WTC11 (cell line): ENCODE measurements around the gene ITPRID2. TPM values are rescaled to one million over a fixed set of nuclear protein-coding genes. Genes with fewer than 3 reads are reported as not detected.

Source experiments
- ATAC-seq: fragments of 200-7000 bp; cut with Tn5 transposase; 2 replicates; pipeline ENCODE4 v1.10.0; 2021; ENCODE audit warnings: mild to moderate bottlenecking, moderate library complexity
- CTCF ChIA-PET: fragments of 300-600 bp; sonication (Branson Sonifier 250); formaldehyde crosslinking; loops from one replicate; lab custom pipeline; 2021; ENCODE audit warnings: antibody characterized with exemption; lab: Charles Lee
- POLR2A ChIA-PET: fragments of 350-600 bp; sonication (Branson Sonifier 250); formaldehyde crosslinking; loops from one replicate; lab custom pipeline; 2021; ENCODE audit warnings: antibody characterized with exemption; lab: Charles Lee
- DNase-seq: peaks from one replicate; pipeline ENCODE4 v3.0.0; 2021; ENCODE audit warnings: low spot score
- H3K27ac Mint-ChIP-seq: 2 replicates; pipeline ENCODE4 v1.8.0; 2021; ENCODE audit warnings: mixed read lengths
- H3K27me3 Mint-ChIP-seq: 2 replicates; pipeline ENCODE4 v1.8.0; 2021; ENCODE audit warnings: low read depth, mild to moderate bottlenecking, moderate library complexity, mixed read lengths
- H3K36me3 Mint-ChIP-seq: 2 replicates; pipeline ENCODE4 v1.8.0; 2021; ENCODE audit warnings: mixed read lengths
- H3K4me1 Mint-ChIP-seq: 2 replicates; pipeline ENCODE4 v1.8.0; 2022; ENCODE audit warnings: mixed read lengths
- H3K4me3 Mint-ChIP-seq: 2 replicates; pipeline ENCODE4 v1.8.0; 2021; ENCODE audit warnings: mild to moderate bottlenecking, moderate library complexity, mixed read lengths
- H3K9me3 Mint-ChIP-seq: 2 replicates; pipeline ENCODE4 v1.8.0; 2021; ENCODE audit warnings: mixed read lengths
- ATF1 ChIP-seq: sonication (generic); formaldehyde crosslinking; IDR thresholded peaks from 2 replicates; pipeline ENCODE4 v1.8.1; 2023; ENCODE audit warnings: mild to moderate bottlenecking, moderate library complexity, missing genetic modification reagents
- CREM ChIP-seq: sonication (generic); formaldehyde crosslinking; IDR thresholded peaks from 2 replicates; pipeline ENCODE4 v1.8.1; 2022; ENCODE audit warnings: mild to moderate bottlenecking, missing genetic modification reagents, moderate library complexity
- EMX1 ChIP-seq: fragments of 250-450 bp; sonication (Bioruptor Pico); IDR thresholded peaks from 2 replicates; pipeline ENCODE4 v1.8.0; 2021; ENCODE audit warnings: mild to moderate bottlenecking
- ESRRA ChIP-seq: sonication (generic); formaldehyde crosslinking; IDR thresholded peaks from 2 replicates; pipeline ENCODE4 v1.8.1; 2022; ENCODE audit warnings: mild to moderate bottlenecking, missing genetic modification reagents, borderline replicate concordance
- FOXJ3 ChIP-seq: sonication (generic); formaldehyde crosslinking; IDR thresholded peaks from 2 replicates; pipeline ENCODE4 v1.9.0; 2021; ENCODE audit warnings: missing genetic modification reagents, mild to moderate bottlenecking, borderline replicate concordance
- GRHL2 ChIP-seq: fragments of 250-450 bp; sonication (Bioruptor Pico); IDR thresholded peaks from 2 replicates; pipeline ENCODE4 v1.8.0; 2022; ENCODE audit warnings: mild to moderate bottlenecking, moderate library complexity; ENCODE audit not compliant: insufficient replicate concordance, severe bottlenecking
- MLX ChIP-seq: sonication (generic); formaldehyde crosslinking; IDR thresholded peaks from 2 replicates; pipeline ENCODE4 v1.8.1; 2023; ENCODE audit warnings: mild to moderate bottlenecking, missing genetic modification reagents, moderate library complexity
- NR1H2 ChIP-seq: sonication (generic); formaldehyde crosslinking; IDR thresholded peaks from 2 replicates; pipeline ENCODE4 v1.9.0; 2021; ENCODE audit warnings: mild to moderate bottlenecking, moderate library complexity, missing genetic modification reagents
- OVOL2 ChIP-seq: fragments of 250-450 bp; sonication (Bioruptor Pico); IDR thresholded peaks from 2 replicates; pipeline ENCODE4 v1.9.0; 2021; ENCODE audit warnings: mild to moderate bottlenecking, borderline replicate concordance
- TEAD4 ChIP-seq: sonication (generic); formaldehyde crosslinking; IDR thresholded peaks from 2 replicates; pipeline ENCODE4 v1.8.0; 2022; ENCODE audit warnings: mild to moderate bottlenecking, missing genetic modification reagents
- TP53 ChIP-seq: sonication (generic); formaldehyde crosslinking; IDR thresholded peaks from 2 replicates; pipeline ENCODE4 v1.8.1; 2023; ENCODE audit warnings: mild to moderate bottlenecking, missing genetic modification reagents
- ZNF121 ChIP-seq: sonication (generic); formaldehyde crosslinking; IDR thresholded peaks from 2 replicates; pipeline ENCODE4 v1.8.0; 2023; ENCODE audit warnings: missing genetic modification reagents
- ZNF263 ChIP-seq: sonication (generic); formaldehyde crosslinking; IDR thresholded peaks from 2 replicates; pipeline ENCODE4 v1.8.1; 2022; ENCODE audit warnings: low read depth, mild to moderate bottlenecking, moderate library complexity, missing genetic modification reagents
- ZNF281 ChIP-seq: sonication (generic); formaldehyde crosslinking; IDR thresholded peaks from 2 replicates; pipeline ENCODE4 v1.8.0; 2023; ENCODE audit warnings: mild to moderate bottlenecking, missing genetic modification reagents
- ZNF416 ChIP-seq: fragments of 250-450 bp; sonication (Bioruptor Pico); IDR thresholded peaks from 2 replicates; pipeline ENCODE4 v1.9.0; 2021; ENCODE audit warnings: mild to moderate bottlenecking, inconsistent platforms
- ZNF425 ChIP-seq: fragments of 250-450 bp; sonication (Bioruptor Pico); conservative IDR thresholded peaks from 2 replicates; pipeline ENCODE4 v1.9.0; 2021; ENCODE audit warnings: mild to moderate bottlenecking
- total RNA-seq: library from RNA; stranded (reverse); gene quantifications from 3 replicates; pipeline ENCODE4 v1.2.3, GENCODE V29; 2021
- TF ChIP-seq, protein P1 (sequence below): sonication (generic); formaldehyde crosslinking; IDR thresholded peaks from 2 replicates; pipeline ENCODE4 v1.8.1; 2023; ENCODE audit warnings: mild to moderate bottlenecking, missing genetic modification reagents
- TF ChIP-seq, protein P2 (sequence below): fragments of 250-450 bp; sonication (Bioruptor Pico); IDR thresholded peaks from 2 replicates; pipeline ENCODE4 v1.9.0; 2021; ENCODE audit warnings: moderate library complexity, mild to moderate bottlenecking, inconsistent platforms, borderline replicate concordance
- TF ChIP-seq, protein P3 (sequence below): sonication (generic); formaldehyde crosslinking; IDR thresholded peaks from 2 replicates; pipeline ENCODE4 v1.8.1; 2023; ENCODE audit warnings: mild to moderate bottlenecking, moderate library complexity, missing genetic modification reagents

ITPRID2 gene
- total RNA-seq, 1 experiment from 2014 or later: 19.4 TPM

GRCh38 chr2:181846399-181847197, 44.9 kb upstream of the ITPRID2 start (continued):
- TF ChIP-seq OVOL2 (CRISPR knock-in tag) (no peak), ZNF121 (CRISPR knock-in tag) (no peak), ZNF281 (CRISPR knock-in tag) (no peak), MLX (CRISPR knock-in tag) (no peak), CREM (CRISPR knock-in tag) (no peak), EMX1 (CRISPR knock-in tag) (no peak), TP53 (CRISPR knock-in tag) (no peak), ATF1 (CRISPR knock-in tag) (no peak)

DNA sequence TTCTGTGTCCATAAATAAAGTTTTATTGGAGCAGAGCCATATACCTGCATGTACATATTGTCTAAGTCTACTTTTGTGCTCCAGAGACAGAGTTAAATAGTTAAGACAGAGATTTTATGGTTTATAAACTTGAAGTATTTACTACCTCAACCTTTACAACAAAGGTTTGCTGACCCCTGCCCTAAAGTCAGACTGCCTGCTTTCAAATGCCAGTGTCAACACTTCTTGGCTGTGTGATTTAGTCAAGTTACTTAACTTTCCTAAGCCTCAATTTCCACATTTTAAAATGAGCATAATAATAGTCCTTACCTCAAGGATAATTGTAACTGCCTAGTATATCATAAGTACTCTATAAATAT, 44.4 kb upstream of the ITPRID2 start:
- Mint-ChIP-seq H3K4me1 (peaks cover 26% of the 10 kb centered on the region), H3K9me3 (no peaks in the 10 kb centered on the region), H3K36me3 (no peaks in the 10 kb centered on the region), H3K27me3 (no peaks in the 10 kb centered on the region), H3K27ac (no peak overlapping the region), H3K4me3 (no peak overlapping the region)
- ChIA-PET POLR2A (no interaction called here), CTCF (no interaction called here)
- TF ChIP-seq FOXJ3 (CRISPR knock-in tag) (no peak), ZNF121 (CRISPR knock-in tag) (no peak)
- ATAC-seq: no peak
- no peak for DNase-seq

DNA sequence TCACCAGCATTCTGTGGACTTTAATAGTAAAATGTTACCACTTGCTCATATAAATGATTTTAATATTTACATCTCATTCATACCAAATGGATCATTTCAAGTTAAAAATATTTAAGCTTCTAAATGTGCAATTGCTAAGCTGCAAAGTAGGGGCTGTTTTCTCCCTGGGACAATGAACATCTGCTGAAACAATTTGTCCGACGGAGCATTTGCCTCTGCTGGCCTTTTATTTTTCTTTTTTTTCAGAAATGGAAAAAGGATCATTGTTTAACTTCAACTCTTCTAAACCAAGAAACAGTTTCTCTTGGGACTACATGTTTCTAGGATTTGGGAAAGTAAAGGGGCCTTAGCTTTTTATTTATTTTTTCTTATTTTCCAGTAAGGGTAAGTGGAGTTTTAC, 43.8 kb upstream of the ITPRID2 start:
- Mint-ChIP-seq H3K27me3 (no peaks in the 10 kb centered on the region), H3K27ac (no peak overlapping the region), H3K9me3 (no peaks in the 10 kb centered on the region), H3K36me3 (no peaks in the 10 kb centered on the region), H3K4me1 (peaks cover 26% of the 10 kb centered on the region), H3K4me3 (no peak overlapping the region)
- ChIA-PET POLR2A (no interaction called here), CTCF (interaction anchor here (0.5 kb wide), 1 partner anchor 44 kb away, joined by 3 read pairs; the partner anchor contains the start of gene ITPRID2)
- no peak for DNase-seq
- no peak for ATAC-seq
- TF ChIP-seq ZNF416 (CRISPR knock-in tag): no peak
- TF ChIP-seq ZNF263: no peak
- TF ChIP-seq ESRRA (CRISPR knock-in tag): no peak
- TF ChIP-seq ZNF425 (CRISPR knock-in tag): no peak
- TF ChIP-seq, protein P1, sequence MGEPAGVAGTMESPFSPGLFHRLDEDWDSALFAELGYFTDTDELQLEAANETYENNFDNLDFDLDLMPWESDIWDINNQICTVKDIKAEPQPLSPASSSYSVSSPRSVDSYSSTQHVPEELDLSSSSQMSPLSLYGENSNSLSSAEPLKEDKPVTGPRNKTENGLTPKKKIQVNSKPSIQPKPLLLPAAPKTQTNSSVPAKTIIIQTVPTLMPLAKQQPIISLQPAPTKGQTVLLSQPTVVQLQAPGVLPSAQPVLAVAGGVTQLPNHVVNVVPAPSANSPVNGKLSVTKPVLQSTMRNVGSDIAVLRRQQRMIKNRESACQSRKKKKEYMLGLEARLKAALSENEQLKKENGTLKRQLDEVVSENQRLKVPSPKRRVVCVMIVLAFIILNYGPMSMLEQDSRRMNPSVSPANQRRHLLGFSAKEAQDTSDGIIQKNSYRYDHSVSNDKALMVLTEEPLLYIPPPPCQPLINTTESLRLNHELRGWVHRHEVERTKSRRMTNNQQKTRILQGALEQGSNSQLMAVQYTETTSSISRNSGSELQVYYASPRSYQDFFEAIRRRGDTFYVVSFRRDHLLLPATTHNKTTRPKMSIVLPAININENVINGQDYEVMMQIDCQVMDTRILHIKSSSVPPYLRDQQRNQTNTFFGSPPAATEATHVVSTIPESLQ (CRISPR knock-in tag): no peak
- TF ChIP-seq, protein P2, sequence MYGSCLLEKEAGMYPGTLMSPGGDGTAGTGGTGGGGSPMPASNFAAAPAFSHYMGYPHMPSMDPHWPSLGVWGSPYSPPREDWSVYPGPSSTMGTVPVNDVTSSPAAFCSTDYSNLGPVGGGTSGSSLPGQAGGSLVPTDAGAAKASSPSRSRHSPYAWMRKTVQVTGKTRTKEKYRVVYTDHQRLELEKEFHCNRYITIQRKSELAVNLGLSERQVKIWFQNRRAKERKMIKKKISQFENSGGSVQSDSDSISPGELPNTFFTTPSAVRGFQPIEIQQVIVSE (CRISPR knock-in tag): no peak
- no peak for TF ChIP-seq NR1H2 (CRISPR knock-in tag)
- TF ChIP-seq, protein P3, sequence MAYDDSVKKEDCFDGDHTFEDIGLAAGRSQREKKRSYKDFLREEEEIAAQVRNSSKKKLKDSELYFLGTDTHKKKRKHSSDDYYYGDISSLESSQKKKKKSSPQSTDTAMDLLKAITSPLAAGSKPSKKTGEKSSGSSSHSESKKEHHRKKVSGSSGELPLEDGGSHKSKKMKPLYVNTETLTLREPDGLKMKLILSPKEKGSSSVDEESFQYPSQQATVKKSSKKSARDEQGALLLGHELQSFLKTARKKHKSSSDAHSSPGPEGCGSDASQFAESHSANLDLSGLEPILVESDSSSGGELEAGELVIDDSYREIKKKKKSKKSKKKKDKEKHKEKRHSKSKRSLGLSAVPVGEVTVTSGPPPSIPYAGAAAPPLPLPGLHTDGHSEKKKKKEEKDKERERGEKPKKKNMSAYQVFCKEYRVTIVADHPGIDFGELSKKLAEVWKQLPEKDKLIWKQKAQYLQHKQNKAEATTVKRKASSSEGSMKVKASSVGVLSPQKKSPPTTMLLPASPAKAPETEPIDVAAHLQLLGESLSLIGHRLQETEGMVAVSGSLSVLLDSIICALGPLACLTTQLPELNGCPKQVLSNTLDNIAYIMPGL: no peak
- no peak for TF ChIP-seq TEAD4
- TF ChIP-seq GRHL2: no peak
- no peak for TF ChIP-seq OVOL2 (CRISPR knock-in tag)
